Lung (tissue), 12 donors: ENCODE data around the gene ANKRD27. TPM values are rescaled to one million over a fixed set of nuclear protein-coding genes. Genes with fewer than 3 reads are reported as not detected.
A peak's percentile ranks its signal among the peaks of the same experiment; 100 is the strongest.

Source experiments
- ATAC-seq: fragments of 200-7000 bp; cut with Tn5 transposase; one replicate; pipeline ENCODE4 v1.9.1; 2020; ENCODE audit warnings: moderate number of reproducible peaks; ENCODE audit not compliant: insufficient read depth, low FRiP score
- DNase-seq, 3 donors: peaks; one replicate each; pipeline ENCODE4 v3.0.0-alpha.2; 2013 to 2017
- H3K27ac ChIP-seq, 2 donors: one replicate each; pipeline ENCODE4 v1.5.1; 2013; ENCODE audit warnings: mild to moderate bottlenecking in 2 of 2, moderate library complexity in 2 of 2, control low read depth in 1 of 2, inconsistent platforms in 1 of 2, low read depth in 1 of 2, low read length in 1 of 2
- H3K27me3 ChIP-seq, 3 donors: one replicate each; pipeline ENCODE4 v1.5.1; 2013; ENCODE audit warnings: low read length in 2 of 3; ENCODE audit not compliant: control insufficient read depth in 3 of 3, insufficient read depth in 3 of 3
- H3K36me3 ChIP-seq, 4 donors: one replicate each; pipeline ENCODE4 v1.5.1; 2013; ENCODE audit warnings: low read length in 4 of 4, mild to moderate bottlenecking in 1 of 4, moderate library complexity in 1 of 4; ENCODE audit not compliant: control insufficient read depth in 4 of 4, insufficient read depth in 4 of 4
- H3K4me1 ChIP-seq, 5 donors: one replicate each; pipeline ENCODE4 v1.5.1; 2013; ENCODE audit warnings: low read length in 5 of 5, mild to moderate bottlenecking in 2 of 5, moderate library complexity in 1 of 5; ENCODE audit not compliant: control insufficient read depth in 5 of 5, insufficient read depth in 5 of 5
- H3K4me3 ChIP-seq: one replicate; pipeline ENCODE4 v1.5.1; 2013; ENCODE audit warnings: mild to moderate bottlenecking, control low read depth, moderate library complexity
- H3K9ac ChIP-seq, 2 donors: one replicate each; pipeline ENCODE4 v1.5.1; 2013; ENCODE audit warnings: low read length in 2 of 2, control low read depth in 1 of 2; ENCODE audit not compliant: insufficient read depth in 1 of 2
- H3K9me3 ChIP-seq, 4 donors: one replicate each; pipeline ENCODE4 v1.5.1; 2013; ENCODE audit warnings: low read length in 3 of 4, mild to moderate bottlenecking in 1 of 4, moderate library complexity in 1 of 4; ENCODE audit not compliant: control insufficient read depth in 4 of 4, insufficient read depth in 3 of 4
- CTCF ChIP-seq: IDR thresholded peaks from 2 replicates; pipeline ENCODE4 v1.5.1; 2012; ENCODE audit warnings: mild to moderate bottlenecking; ENCODE audit errors: control extremely low read depth, extremely low read depth
- WGBS, 2 donors: extraction: QIAGEN DNeasy Blood & Tissue Kit; methylation state at CpG; one replicate each; pipeline ENCODE4 v1.1.7; 2013; 5-methylcytosine and 5-hydroxymethylcytosine counted together
- polyA plus RNA-seq, 2 donors: library from polyadenylated mRNA; stranded (reverse); fragments of 200-250 nt; gene quantifications; one replicate each; pipeline ENCODE4 v1.2.1, GENCODE V29; 2013
- total RNA-seq, 2 donors: library from RNA; depleted of rRNA in 1 of 2; stranded (reverse); fragments of >200 nt in 1 of 2; gene quantifications; one replicate each; pipeline ENCODE4 v1.2.1, GENCODE V29; 2014 to 2021
- donor health status: control.
- donor health status: control.
- donor health status: Bipolar disorder and iron deficiency.
- donor health status: healthy.
- donor health status: DM: yes; HTN: yes; CAD: no.

The ANKRD27 gene
- total and polyA plus RNA-seq, 4 donors: 8.9 to 31.5 (median 22.5) TPM

- no peaks in the 10 kb centered on the region for H3K9me3 ChIP-seq
Observed at GRCh38 chr19:32680986-32681385, 6.0 kb upstream of the ANKRD27 start.

GRCh38 chr19:32677657-32678056 is 2.7 kb upstream of the ANKRD27 start:
- WGBS, 2 donors: 38 to 43% methylated on average over 9 of the region's 9 CpGs
- H3K36me3 ChIP-seq: no peaks in the 10 kb centered on the region

More at GRCh38 chr19:32680986-32681385, 6.0 kb upstream of the ANKRD27 start:
- no peaks in the 10 kb centered on the region for H3K36me3 ChIP-seq
- DNase-seq: no peak
- no peak overlapping the region for H3K4me3 ChIP-seq
- no peak overlapping the region for H3K27ac ChIP-seq
- H3K4me1 ChIP-seq: peaks cover 0 to 10% (median 0%) of the 10 kb centered on the region in 5 donors
- ATAC-seq: no peak
- 59 to 67% methylated on average over 2 of the region's 2 CpGs for WGBS, 2 donors
- no peak overlapping the region for H3K9ac ChIP-seq
- TF ChIP-seq CTCF: no peak
- peaks cover 0 to 24% (median 14%) of the 10 kb centered on the region in 3 donors for H3K27me3 ChIP-seq

DNA sequence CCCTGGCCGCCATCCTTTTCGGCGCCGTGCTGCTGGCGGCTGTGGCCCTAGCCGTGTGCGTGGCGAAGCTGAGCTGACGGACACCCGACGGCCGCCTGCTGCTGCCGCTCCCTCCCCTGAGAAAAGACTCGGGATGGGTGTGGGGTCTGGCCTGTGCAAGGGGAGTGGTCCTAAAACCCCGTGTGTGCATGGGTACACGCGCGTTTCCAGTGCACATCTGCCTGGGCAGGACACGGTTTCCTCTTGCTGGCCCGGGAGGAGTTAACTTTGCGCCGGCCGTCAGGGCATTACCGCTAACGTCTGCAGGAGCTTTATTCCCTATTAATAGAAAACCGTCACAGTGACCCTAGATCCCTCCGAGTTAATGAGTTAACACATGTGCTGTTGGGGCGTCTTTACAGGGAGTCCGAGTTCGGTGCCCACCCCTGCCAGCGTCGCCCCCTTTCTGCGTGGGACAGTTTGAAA is 1.9 kb upstream of the ANKRD27 start:
- H3K9me3 ChIP-seq: peaks cover 0 to 2% (median 0%) of the 10 kb centered on the region in 4 donors
- DNase-seq (no peak), ATAC-seq (no peak)
- peaks cover 0 to 22% (median 0%) of the 10 kb centered on the region in 5 donors for H3K4me1 ChIP-seq
- no peaks in the 10 kb centered on the region for H3K36me3 ChIP-seq
- H3K27ac ChIP-seq: no peak overlapping the region
- TF ChIP-seq CTCF: no peak
- no peak overlapping the region for H3K4me3 ChIP-seq
- peaks cover 0 to 27% (median 14%) of the 10 kb centered on the region in 3 donors for H3K27me3 ChIP-seq
- WGBS, 2 donors: 16 to 19% methylated on average over 32 to 33 of the region's 33 CpGs
- no peak overlapping the region for H3K9ac ChIP-seq

More at GRCh38 chr19:32677657-32678056, 2.7 kb upstream of the ANKRD27 start:
- Histone ChIP-seq H3K27me3 (peaks cover 0 to 27% (median 14%) of the 10 kb centered on the region in 3 donors), H3K4me1 (peaks cover 0 to 22% (median 0%) of the 10 kb centered on the region in 5 donors), H3K9me3 (peaks cover 0 to 2% (median 0%) of the 10 kb centered on the region in 4 donors), H3K9ac (no peak overlapping the region), H3K4me3 (no peak overlapping the region), H3K27ac (no peak overlapping the region)
- DNase-seq (peak in 2 of 3 donors; percentile 13 to 40), ATAC-seq (no peak)
- no peak for TF ChIP-seq CTCF
